Measurements from ENCODE around the gene CSTF2.
A peak's percentile ranks its signal among the peaks of the same experiment; 100 is the strongest.
"Not testable (repeated sequence)": the region's sequence is repeated elsewhere in the genome, so short reads cannot be mapped to it uniquely, and the experiment has no call there.

CSTF2 gene, protein sequence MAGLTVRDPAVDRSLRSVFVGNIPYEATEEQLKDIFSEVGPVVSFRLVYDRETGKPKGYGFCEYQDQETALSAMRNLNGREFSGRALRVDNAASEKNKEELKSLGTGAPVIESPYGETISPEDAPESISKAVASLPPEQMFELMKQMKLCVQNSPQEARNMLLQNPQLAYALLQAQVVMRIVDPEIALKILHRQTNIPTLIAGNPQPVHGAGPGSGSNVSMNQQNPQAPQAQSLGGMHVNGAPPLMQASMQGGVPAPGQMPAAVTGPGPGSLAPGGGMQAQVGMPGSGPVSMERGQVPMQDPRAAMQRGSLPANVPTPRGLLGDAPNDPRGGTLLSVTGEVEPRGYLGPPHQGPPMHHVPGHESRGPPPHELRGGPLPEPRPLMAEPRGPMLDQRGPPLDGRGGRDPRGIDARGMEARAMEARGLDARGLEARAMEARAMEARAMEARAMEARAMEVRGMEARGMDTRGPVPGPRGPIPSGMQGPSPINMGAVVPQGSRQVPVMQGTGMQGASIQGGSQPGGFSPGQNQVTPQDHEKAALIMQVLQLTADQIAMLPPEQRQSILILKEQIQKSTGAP

GRCh38 chrX:100819837-100820666, at the start of gene CSTF2:
Gene CSTF2 (plus strand): TSS chrX:100820391. CDS start chrX:100820417, 26 bp downstream.
- DNase-seq, result peak; percentile 3 to 85 (median 58)

DNA sequence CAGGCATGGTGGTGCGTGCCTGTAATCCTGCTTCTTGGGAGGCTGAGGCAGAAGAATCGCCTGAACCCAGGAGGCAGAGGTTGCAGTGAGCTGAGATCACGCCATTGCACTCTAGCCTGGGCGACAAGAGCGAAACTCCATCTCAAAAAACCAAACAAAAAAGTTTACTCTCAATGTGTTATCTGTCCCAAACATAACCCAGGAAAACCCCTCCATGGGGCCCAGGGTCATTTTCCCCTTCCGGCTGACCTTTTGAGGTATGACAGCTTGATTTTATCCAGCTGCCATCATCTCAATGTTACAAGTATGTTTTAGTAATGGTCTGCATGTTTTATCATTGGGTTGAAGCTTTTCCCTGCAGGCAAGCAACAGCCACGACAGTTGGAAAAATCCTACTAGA, 23.8 kb upstream of the CSTF2 start:
- not testable (repeated sequence) for DNase-seq

GRCh38 chrX:100797359-100797758, 22.8 kb upstream of the CSTF2 start:
- DNase-seq, result no peak

DNA sequence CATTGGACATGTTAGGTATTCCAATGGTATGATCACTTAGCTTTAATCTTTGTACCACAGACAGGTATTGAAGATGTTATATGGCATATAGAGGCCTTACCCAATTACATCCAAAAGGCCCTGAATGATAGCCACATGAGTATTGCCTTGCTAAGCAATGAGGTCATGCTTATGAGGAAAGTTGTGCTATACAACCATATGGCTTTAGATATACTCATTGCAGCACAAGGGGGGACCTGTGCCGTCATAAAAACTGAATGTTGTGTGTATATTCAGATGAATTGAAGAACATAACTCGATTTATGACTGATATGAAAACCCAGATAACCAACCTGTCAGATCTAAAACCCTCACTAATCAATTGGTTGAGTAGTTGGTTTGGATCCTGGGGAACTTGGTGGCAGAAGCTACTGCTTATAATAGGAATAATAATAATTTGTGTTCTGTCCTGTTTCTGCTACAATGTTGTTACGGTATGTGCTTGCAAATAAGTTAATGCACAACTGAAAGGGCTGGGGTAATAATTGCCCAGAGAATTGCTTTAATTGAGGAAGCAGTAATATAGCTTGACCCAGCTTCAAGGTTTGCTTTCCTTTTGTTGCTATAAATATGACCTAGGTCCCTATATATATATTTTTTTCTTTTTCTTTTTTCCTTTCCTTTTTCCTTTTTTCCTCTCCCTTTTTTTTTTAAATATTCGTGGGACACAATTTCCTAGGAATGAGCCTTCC, 21.5 kb upstream of the CSTF2 start:
- DNase-seq, result no peak

GRCh38 chrX:100802843-100803242, 17.3 kb upstream of the CSTF2 start:
- DNase-seq, result no peak

GRCh38 chrX:100804780-100805179, 15.4 kb upstream of the CSTF2 start:
- no peak for DNase-seq

DNA sequence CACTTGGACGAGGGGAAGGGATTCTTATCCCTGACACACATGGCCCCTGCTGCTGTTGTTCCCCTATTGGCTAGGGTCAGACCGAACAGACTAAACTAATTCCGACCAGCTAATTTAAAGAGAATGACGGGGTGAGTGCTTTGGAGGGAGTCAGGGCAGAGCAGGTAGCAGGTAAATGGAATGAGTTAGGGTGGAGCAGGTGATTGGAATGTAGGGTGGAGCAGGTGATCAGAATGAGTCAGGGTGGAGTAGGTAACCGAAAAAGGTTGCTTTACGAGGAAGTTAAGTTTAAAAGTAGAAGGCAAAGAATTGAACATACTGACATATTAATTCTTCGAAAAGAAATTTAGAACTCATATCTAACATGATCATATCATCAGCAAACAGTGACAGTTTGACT, 11.9 kb upstream of the CSTF2 start:
- DNase-seq, result not testable (repeated sequence)

- no peak for DNase-seq
Observed at GRCh38 chrX:100812216-100813158, 7.7 kb upstream of the CSTF2 start.

DNA sequence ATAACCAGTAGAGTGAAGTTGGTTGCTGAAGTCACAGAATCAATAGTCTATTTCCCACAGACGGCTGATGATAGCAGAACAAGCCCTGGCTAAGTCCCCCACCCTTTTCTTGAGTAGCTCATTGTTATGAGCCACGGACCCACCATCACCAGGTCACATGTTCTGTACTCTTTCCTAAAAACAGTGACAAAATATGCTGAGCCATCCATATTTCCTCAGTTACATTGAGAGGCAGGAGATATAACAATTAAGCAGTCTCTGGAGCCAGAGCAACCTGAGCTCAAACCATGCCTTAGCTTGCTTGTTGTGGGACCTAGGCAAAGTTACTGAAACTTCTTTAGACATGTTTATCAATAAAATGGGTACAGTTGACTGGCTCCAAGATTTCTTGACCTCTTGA, 2.9 kb upstream of the CSTF2 start:
- no peak for DNase-seq

- peak in 4 of 56 donors; percentile 0 to 9 (median 2) for DNase-seq
Observed at GRCh38 chrX:100819534-100819836, 706 bp upstream of the CSTF2 start.

DNA sequence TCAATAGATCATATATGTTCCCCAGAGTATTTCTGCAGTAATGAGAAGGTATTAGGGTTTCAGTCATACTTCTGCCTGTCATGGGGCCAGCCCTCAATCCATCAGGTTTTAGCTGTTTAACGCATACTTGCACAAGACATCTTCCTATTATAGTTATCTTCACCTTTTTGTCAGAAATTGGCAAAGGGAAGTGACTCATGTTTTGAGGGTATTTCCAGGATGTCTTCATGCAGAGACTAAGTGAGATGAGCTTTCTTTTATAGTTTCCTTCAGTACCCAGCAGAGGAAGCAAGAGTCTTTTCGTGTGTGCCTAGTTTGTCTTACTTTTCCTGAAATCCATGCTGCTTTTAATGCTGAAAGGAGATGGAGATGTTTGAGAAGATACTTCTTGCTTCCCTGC, 9.5 kb downstream of the CSTF2 start:
- no peak for DNase-seq

GRCh38 chrX:100830143-100830542, 10.0 kb downstream of the CSTF2 start:
- DNase-seq, result no peak

DNA sequence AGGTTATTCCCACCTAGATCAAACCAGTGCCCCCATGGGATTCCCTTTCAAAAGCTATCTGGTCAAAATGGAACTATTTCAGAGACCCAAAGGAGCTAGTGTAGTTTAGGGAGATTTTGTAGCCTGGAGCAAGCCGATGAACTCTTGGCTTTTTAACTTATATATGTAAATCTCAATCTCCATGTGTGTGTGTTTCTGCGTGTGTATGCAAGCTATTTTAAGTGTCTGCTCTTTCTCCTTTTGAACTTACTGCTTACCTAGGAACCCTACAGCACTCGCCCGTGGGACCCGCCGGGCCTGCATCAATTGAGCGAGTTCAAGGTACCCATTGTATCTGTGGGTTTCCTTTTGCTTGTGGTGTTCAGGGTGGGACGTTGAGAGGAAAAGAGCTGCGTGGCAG, 10.4 kb downstream of the CSTF2 start:
- DNase-seq, result no peak

- DNase-seq, result no peak
Observed at GRCh38 chrX:100831219-100831946, 11.2 kb downstream of the CSTF2 start.

- no peak for DNase-seq
Observed at GRCh38 chrX:100850317-100850716, 30.1 kb downstream of the CSTF2 start.

DNA sequence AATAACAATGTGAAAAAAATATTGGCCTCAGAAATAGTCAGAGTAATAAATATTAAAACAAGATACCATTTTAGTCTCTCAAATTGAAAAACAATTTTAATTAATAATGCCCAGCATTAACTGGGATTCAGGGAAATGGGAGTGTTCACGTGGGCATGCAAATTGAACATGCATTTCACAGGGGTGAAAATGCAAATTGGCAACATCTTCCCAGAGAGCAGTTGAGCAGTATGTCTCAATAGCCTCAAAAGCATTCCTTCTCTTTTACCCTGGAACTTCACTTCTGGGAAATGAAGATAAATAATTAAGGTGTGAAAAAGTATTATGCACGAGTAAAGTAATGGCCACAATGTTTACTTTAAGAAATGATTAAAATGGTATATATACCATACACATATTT, 32.6 kb downstream of the CSTF2 start:
- DNase-seq, result no peak

DNA sequence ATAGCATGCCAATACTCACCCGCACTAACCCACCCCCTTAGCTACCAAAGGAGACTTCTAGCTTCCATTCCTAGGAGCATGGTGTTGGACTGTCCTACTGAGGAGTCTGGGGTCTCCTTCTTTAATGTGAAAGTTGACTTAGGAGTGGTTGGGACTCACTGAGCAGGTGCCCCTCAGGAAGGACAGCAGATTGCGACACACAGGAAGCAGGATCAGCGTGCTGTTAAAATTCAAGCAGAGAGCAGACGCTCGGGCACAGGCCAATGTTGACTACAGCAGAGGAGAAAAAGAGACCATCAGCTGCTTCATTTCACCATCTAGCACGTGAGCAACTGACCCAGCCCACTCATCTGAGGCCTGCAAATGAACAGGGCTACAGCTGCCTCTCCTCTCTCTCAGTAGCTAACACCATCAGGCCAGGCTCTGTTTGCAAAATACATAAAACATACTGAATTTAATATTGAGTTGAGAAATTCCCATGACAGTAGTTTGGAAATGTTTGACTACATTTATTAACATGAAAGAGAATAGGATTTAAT, 43.2 kb downstream of the CSTF2 start:
- DNase-seq, result no peak

DNA sequence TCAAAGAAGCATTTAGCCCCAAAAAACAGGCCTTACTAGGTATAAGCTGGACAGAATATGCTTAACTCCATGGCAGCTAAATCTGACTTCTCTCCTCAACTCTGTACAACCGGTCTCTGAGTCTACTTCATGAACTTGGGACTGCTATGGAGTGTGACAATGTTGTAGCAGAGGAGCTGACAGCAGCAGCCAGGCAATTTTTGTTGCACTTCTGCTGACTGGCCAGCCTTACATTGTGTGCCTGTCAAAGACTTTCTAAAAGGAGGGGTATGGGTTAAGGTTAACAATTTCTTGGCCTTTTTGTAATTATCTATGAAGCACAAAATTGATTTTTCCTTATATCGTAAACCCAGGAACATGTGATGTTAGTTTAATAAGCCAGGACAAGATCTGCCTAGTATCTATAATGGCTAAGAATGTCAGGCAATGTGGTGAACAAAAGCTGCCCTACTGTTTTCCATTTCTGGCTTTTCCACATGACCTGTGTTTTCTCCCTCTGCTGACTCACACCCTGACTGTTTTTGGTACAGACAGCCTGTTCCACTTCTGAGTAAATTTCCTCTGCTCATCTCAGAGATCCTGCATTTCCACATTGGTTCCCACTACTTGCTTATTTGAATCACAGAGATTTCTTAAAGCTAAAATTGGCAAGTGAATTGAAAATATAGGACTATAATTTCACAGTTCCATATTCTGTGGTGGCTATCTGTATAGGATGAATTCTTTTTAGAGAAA, 44.6 kb downstream of the CSTF2 start:
- DNase-seq, result peak in 8 of 56 donors; percentile 0 to 13 (median 1)

- DNase-seq, result no peak
Observed at GRCh38 chrX:100868273-100868672, 48.1 kb downstream of the CSTF2 start.

All from amygdala (tissue), 56 donors.